ENCODE data around the gene CENPT. TPM values are rescaled to one million over a fixed set of nuclear protein-coding genes. Genes with fewer than 3 reads are reported as not detected.

Gene CENPT
- total and polyA plus RNA-seq, 2 donors (not counting 3 experiments of a cell fraction or from before 2014, with no cell fraction given), result 60.3 to 61.3 TPM

- H2AFZ ChIP-seq (ENCODE audit: low read depth, low read length), result no peak overlapping the region
- no peak for FAIRE-seq
- no TSS peak for BruUV-seq (replicated peaks)
- ChIA-PET CTCF (interaction anchor here (1.1 kb wide), 1 partner anchor 181 kb away, joined by 4 read pairs; no protein-coding TSS in a partner anchor), POLR2A (no interaction called here)
- no peaks in the 10 kb centered on the region for H3K27me3 ChIP-seq (ENCODE audit: control insufficient read depth in 2 of 2, insufficient read depth in 2 of 2, low read length in 2 of 2)
- no peaks in the 10 kb centered on the region for H3K9me3 ChIP-seq (replicated peaks; ENCODE audit: control insufficient read depth, insufficient read depth, low read length)
- no peak overlapping the region for H3K4me2 ChIP-seq (ENCODE audit: insufficient read depth, low read length)
- H3K9ac ChIP-seq (replicated peaks; ENCODE audit: extremely low read depth, insufficient read depth, low read length), result no peak overlapping the region
- H4K20me1 ChIP-seq (replicated peaks; ENCODE audit: control insufficient read depth, extremely low read depth, insufficient read depth, low read length), result no peaks in the 10 kb centered on the region
- peaks cover 91% of the 10 kb centered on the region for H3K79me2 ChIP-seq (ENCODE audit: control insufficient read depth, insufficient read depth, low read length)
- no peak overlapping the region for H3K27ac ChIP-seq (ENCODE audit: insufficient read depth, low read depth, low read length)
- dilution Hi-C loops (cut with MboI; ENCODE audit: extremely low pct_ligation_motif_present, low sequenced_read_pairs) (no loop called here), intact Hi-C loops (cut with micrococcal nuclease) (no loop called here)
- no peak for TF ChIP-seq EZH2 (IDR thresholded peaks at IDR 0.05; ENCODE audit: borderline replicate concordance, low read depth, low read length, severe bottlenecking)
- H3K36me3 ChIP-seq (ENCODE audit: control insufficient read depth in 2 of 2, extremely low read depth in 1 of 2, insufficient read depth in 2 of 2, low read length in 2 of 2), result peaks cover 0 to 3% of the 10 kb centered on the region in 2 experiments
- H3K9me1 ChIP-seq (replicated peaks; ENCODE audit: control insufficient read depth, extremely low read depth, insufficient read depth, low read length), result no peaks in the 10 kb centered on the region
- H3K4me1 ChIP-seq (ENCODE audit: control insufficient read depth, extremely low read depth, insufficient read depth, low read length), result peaks cover 9% of the 10 kb centered on the region
- H3K4me3 ChIP-seq (replicated peaks in 1 of 3; ENCODE audit: insufficient read depth in 1 of 3, low read depth in 1 of 3, low read length in 3 of 3), result no peak overlapping the region
- DNase-seq (ENCODE audit: low read depth, low spot score), result no peak
These were observed 6.2 kb upstream of the CENPT start for GRCh38 chr16:67853670-67854069.

- POLR2A ChIA-PET, result no interaction called here
- CTCF ChIA-PET, result interaction anchor here (1.0 to 1.5 kb wide), 5 partner anchors 9 to 176 kb away, joined by 3 to 7 read pairs (median 4); no protein-coding TSS in a partner anchor
- Histone ChIP-seq H3K79me2 (ENCODE audit: control insufficient read depth, insufficient read depth, low read length) (peaks cover 77% of the 10 kb centered on the region), H3K4me2 (ENCODE audit: insufficient read depth, low read length) (peak overlapping the region; percentile 79), H3K36me3 (ENCODE audit: control insufficient read depth in 2 of 2, extremely low read depth in 1 of 2, insufficient read depth in 2 of 2, low read length in 2 of 2) (peaks cover 0 to 3% of the 10 kb centered on the region in 2 experiments), H3K4me3 (replicated peaks in 1 of 3; ENCODE audit: insufficient read depth in 1 of 3, low read depth in 1 of 3, low read length in 3 of 3) (peak overlapping the region; percentile 71 to 81 (median 74)), H3K9ac (replicated peaks; ENCODE audit: extremely low read depth, insufficient read depth, low read length) (peak overlapping the region; percentile 93), H4K20me1 (replicated peaks; ENCODE audit: control insufficient read depth, extremely low read depth, insufficient read depth, low read length) (peaks cover 3% of the 10 kb centered on the region), H3K4me1 (ENCODE audit: control insufficient read depth, extremely low read depth, insufficient read depth, low read length) (peaks cover 32% of the 10 kb centered on the region), H3K27ac (ENCODE audit: insufficient read depth, low read depth, low read length) (peak overlapping the region; percentile 79), H3K9me1 (replicated peaks; ENCODE audit: control insufficient read depth, extremely low read depth, insufficient read depth, low read length) (no peaks in the 10 kb centered on the region), H3K27me3 (ENCODE audit: control insufficient read depth in 2 of 2, insufficient read depth in 2 of 2, low read length in 2 of 2) (no peaks in the 10 kb centered on the region), H2AFZ (ENCODE audit: low read depth, low read length) (no peak overlapping the region), H3K9me3 (replicated peaks; ENCODE audit: control insufficient read depth, insufficient read depth, low read length) (no peaks in the 10 kb centered on the region)
- BruUV-seq (replicated peaks), result no TSS peak
- intact Hi-C loops (cut with micrococcal nuclease) (no loop called here), dilution Hi-C loops (cut with MboI; ENCODE audit: extremely low pct_ligation_motif_present, low sequenced_read_pairs) (no loop called here)
- DNase-seq (ENCODE audit: low read depth, low spot score) (no peak), FAIRE-seq (no peak)
- no peak for TF ChIP-seq JUN (IDR thresholded peaks at IDR 0.05; ENCODE audit: borderline replicate concordance, insufficient read depth, insufficient read length, low read depth)
- TF ChIP-seq EZH2 (IDR thresholded peaks at IDR 0.05; ENCODE audit: borderline replicate concordance, low read depth, low read length, severe bottlenecking), result no peak
- no peak for TF ChIP-seq FOS (IDR thresholded peaks at IDR 0.05; ENCODE audit: borderline replicate concordance, insufficient read depth, low read length)
These were observed 625 bp upstream of the CENPT start for GRCh38 chr16:67848118-67848517.
